Epithelial cell of esophagus (primary cell): Measurements from ENCODE around the gene FGD4.
A peak's percentile ranks its signal among the peaks of the same experiment; 100 is the strongest.
"Not testable (repeated sequence)": the region's sequence is repeated elsewhere in the genome, so short reads cannot be mapped to it uniquely, and the experiment has no call there.

Experiments
- DNase-seq: peaks from one replicate; pipeline ENCODE4 v3.0.0; 2010; ENCODE audit warnings: low read depth
- H3K4me3 ChIP-seq: 2 replicates; pipeline ENCODE4 v1.5.1; 2011; ENCODE audit warnings: mild to moderate bottlenecking, low read length, control low read depth
- CTCF ChIP-seq: IDR thresholded peaks from 2 replicates; pipeline ENCODE4 v1.5.1; 2011; ENCODE audit warnings: low read depth, mild to moderate bottlenecking, low read length, control low read depth, inconsistent platforms; ENCODE audit not compliant: insufficient read depth; ENCODE audit errors: missing control alignments

Gene FGD4

GRCh38 chr12:32499048-32499447, 99.7 kb downstream of the FGD4 start:
- no peak overlapping the region for H3K4me3 ChIP-seq
- no peak for DNase-seq
- no peak for TF ChIP-seq CTCF

GRCh38 chr12:32501835-32502333, 102.5 kb downstream of the FGD4 start:
- TF ChIP-seq CTCF = no peak

GRCh38 chr12:32502693-32503502, 103.5 kb downstream of the FGD4 start:
- H3K4me3 ChIP-seq = no peak overlapping the region
- DNase-seq = peak; percentile 81
- no peak for TF ChIP-seq CTCF

More at GRCh38 chr12:32501835-32502333, 102.5 kb downstream of the FGD4 start:
- DNase-seq = peak; percentile 73
- no peak overlapping the region for H3K4me3 ChIP-seq

- no peak for DNase-seq
- H3K4me3 ChIP-seq = no peak overlapping the region
- TF ChIP-seq CTCF = no peak
Observed at GRCh38 chr12:32503730-32504129, 104.4 kb downstream of the FGD4 start.

- peak; percentile 91 for DNase-seq
- H3K4me3 ChIP-seq = no peak overlapping the region
- TF ChIP-seq CTCF = no peak
Observed at GRCh38 chr12:32504591-32504990, 105.2 kb downstream of the FGD4 start.

- no peak overlapping the region for H3K4me3 ChIP-seq
- peak; percentile 36 for DNase-seq
- TF ChIP-seq CTCF = no peak
Observed at GRCh38 chr12:32505067-32505945, 105.9 kb downstream of the FGD4 start.

GRCh38 chr12:32507096-32507941, 108.0 kb downstream of the FGD4 start:
- DNase-seq, H3K4me3 ChIP-seq: not testable (repeated sequence)
